GM21576 (cell line): ENCODE data around the gene ZMYND11.
"Not testable (repeated sequence)": the region's sequence is repeated elsewhere in the genome, so short reads cannot be mapped to it uniquely, and the experiment has no call there.

Experiments
- ATAC-seq: cut with Tn5 transposase; IDR thresholded peaks from one replicate; pipeline ENCODE4 v1.9.1; 2021; ENCODE audit warnings: mild to moderate bottlenecking, moderate library complexity; ENCODE audit not compliant: unreplicated experiment

The ZMYND11 gene

GRCh38 chr10:241966-242643 lies 106.8 kb downstream of the ZMYND11 start:
- ATAC-seq: no peak

GRCh38 chr10:244227-244626 lies 109.0 kb downstream of the ZMYND11 start:
- ATAC-seq: no peak

GRCh38 chr10:246431-246830 lies 111.2 kb downstream of the ZMYND11 start:
- no peak for ATAC-seq

DNA sequence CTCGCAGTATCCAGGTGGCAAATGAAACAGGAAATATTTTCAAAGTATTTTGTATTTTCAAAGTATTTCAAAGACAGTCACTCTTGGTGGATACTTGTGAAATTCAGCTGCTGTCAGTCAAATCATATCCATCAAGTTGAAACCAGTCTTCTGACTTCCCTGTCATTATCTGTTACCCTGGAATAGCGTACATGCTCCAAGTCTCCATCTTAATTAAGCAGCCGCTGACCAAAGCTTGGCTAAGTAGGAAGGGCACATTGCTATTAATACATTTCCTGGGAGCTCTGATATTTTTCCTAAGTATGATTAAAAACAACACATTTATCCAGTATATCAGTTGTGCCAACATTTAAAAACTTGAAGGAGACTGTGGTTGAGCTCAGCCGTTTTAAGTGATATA lies 112.2 kb downstream of the ZMYND11 start:
- no peak for ATAC-seq

GRCh38 chr10:248307-248706 lies 113.1 kb downstream of the ZMYND11 start:
- no peak for ATAC-seq

- ATAC-seq: no peak
Measured at GRCh38 chr10:251982-252582, 116.8 kb downstream of the ZMYND11 start.

DNA sequence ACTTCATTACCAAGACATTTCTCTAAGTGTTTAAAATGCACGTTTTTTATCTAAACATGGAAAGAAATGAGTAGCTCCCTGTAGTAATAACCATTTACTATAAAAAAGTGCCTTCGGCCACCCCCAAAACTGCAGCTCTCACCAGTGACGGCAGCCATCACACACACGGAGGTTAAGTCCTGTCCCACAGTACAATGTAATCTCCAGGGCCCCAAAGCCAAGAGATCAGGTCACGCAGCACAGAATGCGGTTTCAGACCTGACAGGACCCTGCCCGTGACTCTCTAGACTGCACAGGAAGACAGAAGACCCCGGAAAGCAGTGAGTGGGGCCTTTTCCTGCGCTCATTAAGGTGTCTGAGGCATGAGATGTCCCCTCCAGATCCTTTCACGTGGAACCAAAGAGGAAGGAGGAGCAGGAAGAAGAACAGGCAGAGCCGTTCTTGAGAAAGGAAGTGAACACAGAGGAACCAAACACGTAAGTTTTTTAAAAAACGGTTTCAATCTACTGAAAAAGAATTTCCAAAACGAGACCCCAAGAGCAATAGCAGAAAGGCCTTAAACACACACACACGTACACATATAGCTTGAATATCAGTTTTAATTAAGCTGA lies 125.7 kb downstream of the ZMYND11 start:
- no peak for ATAC-seq

DNA sequence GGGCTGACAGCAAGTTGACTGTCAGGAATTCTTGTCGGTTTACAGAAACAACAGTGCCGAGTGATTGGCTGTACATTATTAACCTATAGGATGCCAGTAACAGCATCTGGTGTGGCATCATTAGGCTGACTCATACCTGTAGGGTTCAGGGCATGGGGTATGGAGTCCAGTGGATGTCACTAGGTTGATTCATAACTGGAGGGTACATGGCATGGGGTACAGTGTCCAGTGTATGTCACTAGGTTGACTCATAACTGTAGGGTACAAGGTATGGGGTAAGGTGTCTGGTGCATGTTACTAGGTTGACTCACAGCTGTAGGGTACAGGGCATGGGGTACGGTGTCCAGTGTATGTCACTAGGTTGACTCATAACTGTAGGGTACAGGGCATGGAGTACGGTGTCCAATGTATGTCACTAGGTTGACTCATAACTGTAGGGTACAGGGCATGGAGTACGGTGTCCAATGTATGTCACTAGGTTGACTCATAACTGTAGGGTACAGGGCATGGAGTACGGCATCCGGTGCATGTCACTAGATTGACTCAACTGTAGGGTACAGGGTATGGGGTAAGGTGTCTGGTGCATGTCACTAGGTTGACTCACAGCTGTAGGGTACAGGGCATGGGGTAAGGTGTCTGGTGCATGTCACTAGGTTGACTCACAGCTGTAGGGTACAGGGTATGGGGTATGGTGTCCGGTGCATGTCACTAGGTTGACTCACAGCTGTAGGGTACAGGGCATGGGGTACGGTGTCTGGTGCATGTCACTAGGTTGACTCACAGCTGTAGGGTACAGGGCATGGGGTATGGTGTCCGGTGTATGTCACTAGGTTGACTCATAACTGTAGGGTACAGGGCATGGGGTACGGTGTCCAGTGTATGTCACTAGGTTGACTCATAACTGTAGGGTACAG lies 129.2 kb downstream of the ZMYND11 start:
- ATAC-seq: not testable (repeated sequence)

GRCh38 chr10:265074-265440 lies 129.8 kb downstream of the ZMYND11 start:
- not testable (repeated sequence) for ATAC-seq

DNA sequence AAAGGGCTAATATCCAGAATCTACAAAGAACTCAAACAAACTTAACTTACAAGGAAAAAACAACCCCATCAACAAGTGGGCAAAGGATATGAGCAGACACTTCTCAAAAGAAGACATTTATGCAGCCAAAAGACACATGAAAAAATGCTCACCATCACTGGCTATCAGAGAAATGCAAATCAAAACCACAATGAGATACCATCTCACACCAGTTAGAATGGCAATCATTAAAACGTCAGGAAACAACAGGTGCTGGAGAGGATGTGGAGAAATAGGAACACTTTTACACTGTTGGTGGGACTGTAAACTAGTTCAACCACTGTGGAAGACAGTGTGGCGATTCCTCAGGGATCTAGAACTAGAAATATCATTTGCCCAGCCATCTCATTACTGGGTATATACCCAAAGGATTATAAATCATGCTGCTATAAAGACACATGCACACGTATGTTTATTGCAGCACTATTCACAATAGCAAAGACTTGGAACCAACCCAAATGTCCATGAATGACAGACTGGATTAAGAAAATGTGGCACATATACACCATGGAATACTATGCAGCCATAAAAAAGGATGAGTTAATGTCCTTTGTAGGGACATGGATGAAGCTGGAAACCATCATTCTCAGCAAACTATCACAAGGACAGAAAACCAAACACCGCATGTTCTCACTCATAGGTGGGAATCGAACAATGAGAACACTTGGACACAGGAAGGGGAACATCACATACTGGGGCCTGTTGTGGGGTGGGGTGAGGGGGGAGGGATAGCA lies 130.7 kb downstream of the ZMYND11 start:
- not testable (repeated sequence) for ATAC-seq

GRCh38 chr10:266974-267425 lies 131.7 kb downstream of the ZMYND11 start:
- ATAC-seq: no peak

GRCh38 chr10:267705-268104 lies 132.4 kb downstream of the ZMYND11 start:
- no peak for ATAC-seq

GRCh38 chr10:269440-270074 lies 134.3 kb downstream of the ZMYND11 start:
- no peak for ATAC-seq

- ATAC-seq: no peak
Measured at GRCh38 chr10:271201-271600, 135.9 kb downstream of the ZMYND11 start.

- ATAC-seq: no peak
Measured at GRCh38 chr10:271722-272121, 136.5 kb downstream of the ZMYND11 start.

DNA sequence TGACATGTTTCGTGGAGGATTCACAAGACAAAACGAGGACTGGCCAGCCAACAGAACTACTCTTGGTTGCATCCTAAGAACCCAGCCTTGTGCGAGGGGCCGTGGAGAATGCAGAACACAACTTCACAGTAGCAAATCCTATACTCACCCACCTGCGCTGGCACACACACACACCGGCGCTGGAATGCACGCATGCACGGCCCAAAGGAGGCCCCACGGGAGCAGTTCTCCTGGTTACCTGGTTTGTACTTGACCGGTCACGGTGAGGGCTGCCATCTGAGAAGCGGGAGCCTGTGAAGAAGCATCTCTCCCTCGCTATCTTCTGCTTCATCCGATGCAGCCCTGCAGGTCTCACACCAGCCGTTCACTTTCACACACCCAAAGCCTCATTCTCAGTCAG lies 137.8 kb downstream of the ZMYND11 start:
- no peak for ATAC-seq

DNA sequence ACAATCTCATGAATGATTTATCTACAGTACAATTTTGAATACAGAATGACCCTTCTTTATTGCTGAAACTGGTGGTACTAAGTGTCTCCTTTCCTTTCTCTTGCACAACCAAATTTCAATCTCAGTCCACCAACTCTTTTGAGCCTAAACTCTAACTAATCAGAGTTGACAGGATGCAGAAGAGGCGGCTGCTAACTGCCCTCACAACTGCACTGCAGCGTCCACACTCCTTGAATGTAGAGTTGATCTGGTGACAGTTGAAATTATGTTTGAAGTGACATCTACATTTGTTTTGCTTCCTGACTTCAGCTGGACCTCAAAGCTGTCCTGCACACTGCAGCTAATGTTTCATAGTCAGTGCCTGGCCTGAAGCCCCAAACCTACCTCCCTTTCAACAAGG lies 139.6 kb downstream of the ZMYND11 start:
- no peak for ATAC-seq

GRCh38 chr10:275680-276079 lies 140.4 kb downstream of the ZMYND11 start:
- ATAC-seq: no peak

DNA sequence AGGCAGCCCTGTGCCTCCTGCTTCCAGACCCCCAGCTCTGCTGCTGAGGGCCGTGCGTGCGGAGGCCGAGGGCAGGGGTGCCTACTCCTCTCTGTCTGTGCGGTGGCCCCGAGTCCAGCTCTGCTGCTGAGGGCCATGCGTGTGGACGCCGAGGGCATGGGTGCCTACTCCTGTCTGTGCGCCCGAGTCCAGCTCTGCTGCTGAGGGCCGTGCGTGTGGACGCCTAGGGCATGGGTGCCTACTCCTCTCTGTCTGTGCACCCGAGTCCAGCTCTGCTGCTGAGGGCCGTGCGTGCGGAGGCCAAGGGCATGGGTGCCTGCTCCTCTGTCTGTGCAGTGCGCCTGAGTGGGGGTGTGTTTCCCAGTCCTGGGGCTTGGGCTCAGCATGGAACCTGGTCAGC lies 142.7 kb downstream of the ZMYND11 start:
- ATAC-seq: no peak

- no peak for ATAC-seq
Measured at GRCh38 chr10:278707-279106, 143.5 kb downstream of the ZMYND11 start.
